Measurements from ENCODE around the gene ARID5A. TPM values are rescaled to one million over a fixed set of nuclear protein-coding genes. Genes with fewer than 3 reads are reported as not detected.

Gene ARID5A
- total and polyA plus RNA-seq, 10 of the 15 experiments (the other 5 are each of a cell fraction or from before 2014, with no cell fraction given): 0.76 to 87.1 (median 37.6) TPM

DNA sequence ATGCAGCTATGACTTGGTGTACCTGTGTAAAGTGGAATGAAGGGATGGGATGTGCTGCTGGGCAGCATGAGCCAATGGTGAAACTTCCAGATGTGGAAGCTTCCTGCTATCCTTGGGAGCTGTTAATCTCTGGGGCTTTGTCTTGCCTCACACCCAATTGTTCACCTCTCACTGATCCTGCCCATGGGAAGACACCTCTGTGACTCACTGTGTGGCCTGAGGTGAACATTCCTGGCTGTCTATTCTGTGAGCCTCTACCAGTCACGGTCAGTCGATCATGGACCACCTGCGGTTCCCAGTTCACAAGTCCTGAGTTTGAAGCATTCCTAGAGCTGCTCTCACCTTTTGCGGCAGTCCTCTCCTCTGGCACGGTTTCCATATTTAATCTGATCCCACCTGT lies 43.5 kb upstream of the ARID5A start:
- Histone ChIP-seq H3K4me1 (ENCODE audit: control insufficient read depth, insufficient read depth, low read length) (peaks cover 11% of the 10 kb centered on the region; the same call in 1 of the 2 replicates), H3K36me3 (ENCODE audit: control insufficient read depth in 2 of 2, insufficient read depth in 2 of 2, low read length in 1 of 2) (no peaks in the 10 kb centered on the region), H3K4me3 (no peak overlapping the region), H4K20me1 (ENCODE audit: control insufficient read depth, insufficient read depth) (no peaks in the 10 kb centered on the region), H3K27me3 (replicated peaks in 1 of 2; ENCODE audit: control insufficient read depth in 2 of 2, insufficient read depth in 2 of 2, low read length in 1 of 2) (no peaks in the 10 kb centered on the region), H3K9ac (ENCODE audit: control insufficient read depth, insufficient read depth, low read length) (no peak overlapping the region), H3K4me2 (ENCODE audit: control insufficient read depth, insufficient read depth) (no peak overlapping the region), H3K79me2 (ENCODE audit: control insufficient read depth, insufficient read depth, low read length) (no peaks in the 10 kb centered on the region), H3K27ac (ENCODE audit: control insufficient read depth, insufficient read depth) (no peak overlapping the region), H2AFZ (ENCODE audit: control insufficient read depth, low read depth, low read length) (no peak overlapping the region), H3K9me3 (replicated peaks; ENCODE audit: control insufficient read depth, insufficient read depth, low read length) (peaks cover 6% of the 10 kb centered on the region; the same call in 2 of the 3 replicates)
- intact Hi-C loops (cut with micrococcal nuclease; ENCODE audit: unreplicated experiment): no loop called here
- in situ Hi-C loops (cut with MboI): no loop called here
- FAIRE-seq (no peak), DNase-seq (ENCODE audit: low read depth, low spot score) (no peak), ATAC-seq (no peak)
- WGBS (ENCODE audit: insufficient coverage, insufficient replicate concordance, low lambda C conversion rate, missing lambda C conversion rate): 87% methylated on average over 5 of the region's 5 CpGs
- ChIA-PET RAD21 (ENCODE audit: unreplicated experiment) (interaction anchor here (1.2 to 1.8 kb wide), 3 partner anchors 12 to 40 kb away, joined by 3 to 9 read pairs (median 5); partner anchors contain the start of gene NEURL3), SMC1A (ENCODE audit: uncharacterized antibody, unreplicated experiment) (interaction anchor here (0.7 to 2.1 kb wide), 5 partner anchors 12 to 86 kb away, joined by 3 to 8 read pairs (median 3); partner anchors contain the start of gene NEURL3), CTCF (interaction anchor here (0.8 to 3.8 kb wide), 10 partner anchors 10 to 88 kb away, joined by 3 to 15 read pairs (median 6); partner anchors contain the start of gene NEURL3), POLR2A (interaction anchor here (0.6 to 1.1 kb wide), 2 partner anchors 12 to 83 kb away, joined by 4 to 5 read pairs; partner anchors contain the start of gene NEURL3)
- no TSS peak for BruUV-seq (replicated peaks)
- TF ChIP-seq PAX5 (IDR thresholded peaks at IDR 0.05; ENCODE audit: borderline replicate concordance, low read depth, low read length) (peak; percentile 72; the same call in 1 of the 2 replicates), MTA2 (IDR thresholded peaks at IDR 0.05; ENCODE audit: low read depth) (no peak)

DNA sequence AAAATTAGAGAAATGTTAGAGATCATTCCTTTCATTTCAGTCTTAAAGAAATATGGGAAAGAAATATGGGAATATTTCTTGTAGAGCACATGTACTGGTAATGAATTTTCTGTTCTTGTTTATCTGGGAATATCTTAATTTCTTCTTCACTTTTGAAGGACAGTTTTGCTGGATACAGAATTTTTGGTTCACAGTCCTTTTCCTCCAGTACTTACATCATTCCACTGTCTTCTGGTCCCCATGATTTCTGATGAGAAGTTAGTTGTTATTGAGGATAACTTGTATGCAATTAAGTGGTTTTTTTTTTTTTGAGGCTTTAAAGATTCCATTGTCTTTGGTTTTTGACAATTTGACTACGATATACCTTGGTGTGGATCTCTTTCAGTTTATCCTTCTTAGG lies 42.4 kb upstream of the ARID5A start:
- in situ Hi-C loops (cut with MboI): no loop called here
- H3K36me3 ChIP-seq (ENCODE audit: control insufficient read depth in 2 of 2, insufficient read depth in 2 of 2, low read length in 1 of 2): no peaks in the 10 kb centered on the region
- 87% methylated on average over 1 of the region's 1 CpG for WGBS (ENCODE audit: insufficient coverage, insufficient replicate concordance, low lambda C conversion rate, missing lambda C conversion rate)
- H3K4me3 ChIP-seq: no peak overlapping the region
- H3K9ac ChIP-seq (ENCODE audit: control insufficient read depth, insufficient read depth, low read length): no peak overlapping the region
- BruUV-seq (replicated peaks): no TSS peak
- CTCF ChIA-PET: interaction anchor here (0.7 to 3.8 kb wide), 4 partner anchors 12 to 87 kb away, joined by 3 to 15 read pairs (median 8); partner anchors contain the start of gene NEURL3
- POLR2A ChIA-PET: interaction anchor here (0.9 kb wide), 1 partner anchor 11 kb away, joined by 3 read pairs; the partner anchor contains the start of gene NEURL3
- no peak overlapping the region for H3K27ac ChIP-seq (ENCODE audit: control insufficient read depth, insufficient read depth)
- no peaks in the 10 kb centered on the region for H3K79me2 ChIP-seq (ENCODE audit: control insufficient read depth, insufficient read depth, low read length)
- intact Hi-C loops (cut with micrococcal nuclease; ENCODE audit: unreplicated experiment): no loop called here
- TF ChIP-seq CBX5 (IDR thresholded peaks at IDR 0.05; ENCODE audit: low read depth): 0 out of 2 replicates have a peak, but pooled peaks have one; percentile 66
- TF ChIP-seq HDGF (IDR thresholded peaks at IDR 0.05): no peak
- SMC1A ChIA-PET (ENCODE audit: uncharacterized antibody, unreplicated experiment): interaction anchor here (1.5 kb wide), 1 partner anchor 87 kb away, joined by 4 read pairs; no protein-coding TSS in a partner anchor
- H2AFZ ChIP-seq (ENCODE audit: control insufficient read depth, low read depth, low read length): no peak overlapping the region
- FAIRE-seq: no peak
- no peaks in the 10 kb centered on the region for H3K27me3 ChIP-seq (replicated peaks in 1 of 2; ENCODE audit: control insufficient read depth in 2 of 2, insufficient read depth in 2 of 2, low read length in 1 of 2)
- RAD21 ChIA-PET (ENCODE audit: unreplicated experiment): no interaction called here
- H3K4me2 ChIP-seq (ENCODE audit: control insufficient read depth, insufficient read depth): no peak overlapping the region
- H3K4me1 ChIP-seq (ENCODE audit: control insufficient read depth, insufficient read depth, low read length): peaks cover 9% of the 10 kb centered on the region; the same call in 1 of the 2 replicates
- no peak for DNase-seq (ENCODE audit: low read depth, low spot score)
- peaks cover 6% of the 10 kb centered on the region; the same call in 2 of the 3 replicates for H3K9me3 ChIP-seq (replicated peaks; ENCODE audit: control insufficient read depth, insufficient read depth, low read length)
- no peaks in the 10 kb centered on the region for H4K20me1 ChIP-seq (ENCODE audit: control insufficient read depth, insufficient read depth)
- no peak for ATAC-seq

All from GM12878 (cell line).